HG03571 (cell line): ENCODE measurements around the gene BMAL1.

Experiments used
- ATAC-seq: cut with Tn5 transposase; IDR thresholded peaks from one replicate; pipeline ENCODE4 v1.9.1; 2021; ENCODE audit not compliant: unreplicated experiment

BMAL1 gene

DNA sequence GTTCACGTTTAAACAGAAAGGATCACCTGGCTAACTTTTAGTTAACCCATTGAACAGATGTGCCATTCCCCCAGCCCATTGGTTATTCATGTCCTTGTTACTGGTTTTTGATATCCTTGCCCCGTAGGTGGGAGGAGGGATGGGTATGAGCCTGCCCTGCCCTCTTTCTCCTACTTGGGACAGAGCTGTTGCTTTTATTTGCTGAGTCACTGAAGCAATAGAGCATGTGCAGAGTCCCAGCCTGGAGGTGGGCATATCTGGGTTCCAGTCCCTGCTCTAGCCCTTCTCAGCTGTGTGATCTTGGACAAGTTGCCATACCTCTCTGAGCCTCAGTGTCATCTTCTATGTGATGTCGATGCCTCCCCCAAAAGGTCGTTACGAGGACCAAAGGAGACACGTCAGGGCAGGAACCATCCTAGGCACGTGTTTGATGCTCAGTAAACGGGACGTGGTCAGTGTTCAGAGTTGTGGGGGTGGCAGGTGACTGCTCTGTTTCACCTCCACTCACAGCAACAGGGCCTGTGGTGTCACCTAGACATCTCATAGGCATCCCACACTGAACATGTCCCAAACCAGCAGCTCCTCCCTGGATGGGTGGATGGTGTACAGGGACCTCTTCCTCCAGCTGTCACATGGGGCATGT, 61.0 kb downstream of the BMAL1 start:
- no peak for ATAC-seq

DNA sequence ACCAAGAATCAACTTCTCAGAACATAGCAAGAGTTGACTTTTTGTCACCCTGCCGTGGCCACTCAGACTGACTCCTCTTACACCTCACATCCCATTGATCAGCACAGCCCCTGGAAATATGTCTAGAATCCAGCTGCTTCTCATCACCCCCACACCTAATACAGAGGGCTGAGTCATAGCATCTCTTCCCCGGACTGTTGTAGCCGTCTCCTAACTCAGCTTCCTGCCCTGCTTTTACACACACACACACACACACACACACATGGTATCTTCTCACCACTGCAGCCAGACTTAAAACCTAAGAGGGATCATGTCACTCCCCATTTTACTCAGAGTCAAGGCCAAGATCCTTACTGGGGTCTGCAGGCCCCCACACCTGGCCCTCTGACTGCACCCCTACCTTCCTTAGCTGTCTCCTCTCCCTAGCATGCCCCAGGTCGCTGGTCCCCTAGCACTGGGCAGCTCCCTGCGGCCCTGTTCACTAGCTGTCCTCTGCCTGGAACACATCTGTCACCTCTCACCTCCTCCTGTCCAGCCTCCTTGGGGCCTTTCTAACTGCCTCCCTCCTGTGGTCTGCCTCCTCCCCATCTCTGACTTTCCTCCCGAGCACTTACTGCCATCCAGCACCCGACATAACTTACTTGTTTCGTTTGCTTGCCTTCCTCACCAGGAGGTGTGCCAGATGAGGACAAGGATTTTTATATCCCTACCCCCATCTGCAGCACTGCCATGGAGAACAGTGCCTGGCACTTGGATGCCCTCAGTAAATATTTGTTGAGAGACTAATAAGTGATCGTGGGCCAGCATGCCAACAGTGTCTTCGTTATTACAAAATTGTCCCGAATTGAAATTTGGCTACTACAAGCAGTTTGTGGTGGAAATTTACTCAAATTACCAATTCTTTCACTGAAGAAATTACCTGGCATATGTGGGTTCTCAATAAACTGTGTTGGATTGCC, 61.9 kb downstream of the BMAL1 start:
- ATAC-seq, result no peak

DNA sequence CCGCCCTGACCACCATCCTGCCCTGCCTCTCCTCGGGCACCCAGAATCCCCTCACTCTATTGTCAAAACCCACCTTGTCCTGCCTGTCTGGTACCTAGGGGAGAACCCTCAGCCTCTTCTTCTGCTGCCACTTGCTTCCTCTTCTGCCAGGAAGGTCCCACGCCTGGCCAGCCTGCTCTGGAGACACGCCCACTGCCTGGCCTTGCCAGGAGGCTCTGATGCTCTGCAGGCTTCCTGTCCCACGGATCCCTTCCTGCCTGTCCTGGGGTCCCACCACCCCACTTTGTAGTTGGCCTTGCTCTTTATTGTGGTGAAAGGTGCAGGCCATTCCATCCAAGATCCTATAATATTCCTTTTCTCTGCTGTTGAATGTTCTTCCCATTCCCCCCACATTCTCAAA, 63.4 kb downstream of the BMAL1 start:
- ATAC-seq, result no peak

DNA sequence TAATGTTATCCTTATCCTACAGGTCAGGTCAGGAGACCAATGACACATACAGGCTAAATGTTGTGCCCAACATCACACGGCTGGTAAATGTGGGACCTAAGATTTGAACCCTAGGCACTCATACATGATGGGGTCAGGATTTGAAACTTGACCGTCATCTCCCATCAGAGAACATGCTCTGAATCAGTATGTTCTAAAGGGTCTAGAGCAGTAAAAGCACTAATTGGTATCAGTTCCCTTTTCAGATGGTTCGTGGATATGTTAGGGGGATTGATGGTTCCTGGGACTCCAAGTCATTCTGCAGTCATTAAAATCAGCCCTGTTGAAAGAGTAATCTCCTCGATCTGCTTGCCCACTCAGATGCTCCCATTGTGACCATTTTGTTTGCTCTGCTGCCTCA, 65.5 kb downstream of the BMAL1 start:
- ATAC-seq, result peak; percentile 49

DNA sequence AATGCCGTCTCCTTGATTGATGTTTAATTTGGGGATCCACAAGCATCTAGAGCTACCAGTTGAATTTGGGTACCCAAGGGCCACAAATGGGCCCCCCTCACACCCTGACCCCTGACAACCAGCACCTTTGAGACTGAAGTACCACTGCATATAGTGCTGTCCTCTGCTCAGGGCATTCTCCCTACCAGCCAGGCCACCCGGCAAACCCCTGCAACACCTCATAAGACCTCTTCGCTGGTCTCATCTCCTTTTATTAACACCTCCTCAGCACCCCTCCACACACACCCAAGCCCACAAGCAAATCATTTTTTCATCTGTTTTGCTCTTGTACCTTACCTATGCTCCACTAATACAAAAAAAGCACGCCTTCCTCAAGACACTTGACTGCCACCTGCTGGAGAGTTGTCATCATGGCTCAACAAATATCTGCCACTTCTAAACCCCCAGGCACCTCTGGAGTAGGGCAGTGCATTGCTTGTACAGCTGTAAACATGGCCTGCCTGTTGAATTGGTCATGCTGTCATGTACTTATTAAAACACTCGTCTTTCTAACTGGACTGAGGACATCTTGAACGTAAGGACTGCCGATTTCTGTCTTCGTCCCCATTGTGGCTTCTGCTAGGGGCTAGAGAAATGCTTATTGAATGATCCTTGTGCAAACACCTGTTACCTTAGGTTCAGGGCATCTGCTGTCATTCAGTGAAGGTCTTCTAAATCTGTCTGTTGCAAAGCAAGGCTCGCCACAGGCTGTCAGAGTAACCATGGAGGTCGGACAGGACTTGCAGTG, 66.5 kb downstream of the BMAL1 start:
- no peak for ATAC-seq

DNA sequence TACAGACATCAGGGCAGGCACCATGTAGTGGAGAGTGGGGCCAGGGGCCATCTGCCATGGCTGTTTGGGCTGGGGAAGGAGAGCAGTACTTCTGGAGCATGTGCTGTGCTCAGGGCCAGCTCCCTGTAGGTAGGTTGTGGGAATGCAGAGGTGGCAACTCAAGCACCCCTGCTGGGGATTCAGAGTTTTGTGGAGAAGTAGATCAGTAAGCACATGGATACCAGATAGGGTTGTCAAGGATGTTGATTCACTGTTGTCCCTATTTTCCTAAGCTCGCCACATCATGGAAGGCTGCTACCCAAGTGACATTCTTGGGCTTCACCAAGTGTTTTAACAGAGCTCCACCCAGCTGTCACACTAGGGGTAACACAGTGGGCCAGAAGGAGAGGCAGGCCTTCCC, 67.2 kb downstream of the BMAL1 start:
- ATAC-seq, result no peak

DNA sequence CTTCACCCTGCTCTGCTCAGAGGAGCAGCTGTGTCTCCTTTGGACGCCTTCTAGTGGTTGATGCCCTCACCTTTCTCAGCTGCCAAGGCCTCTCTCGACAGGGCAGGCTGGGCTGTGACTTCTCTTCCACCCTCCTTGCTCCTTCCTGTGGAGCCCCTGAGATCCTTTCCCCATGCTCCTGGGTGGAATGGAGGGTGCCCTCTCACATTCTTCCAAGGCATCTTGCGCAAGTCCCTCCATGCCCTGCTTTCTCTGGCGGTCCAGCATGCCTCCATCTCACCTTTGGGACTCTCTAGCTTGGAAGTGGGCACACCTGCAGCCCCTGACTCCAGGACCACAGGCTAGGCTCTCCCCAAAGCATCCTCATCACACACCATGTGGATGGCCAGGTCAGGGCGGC, 68.9 kb downstream of the BMAL1 start:
- ATAC-seq, result no peak

DNA sequence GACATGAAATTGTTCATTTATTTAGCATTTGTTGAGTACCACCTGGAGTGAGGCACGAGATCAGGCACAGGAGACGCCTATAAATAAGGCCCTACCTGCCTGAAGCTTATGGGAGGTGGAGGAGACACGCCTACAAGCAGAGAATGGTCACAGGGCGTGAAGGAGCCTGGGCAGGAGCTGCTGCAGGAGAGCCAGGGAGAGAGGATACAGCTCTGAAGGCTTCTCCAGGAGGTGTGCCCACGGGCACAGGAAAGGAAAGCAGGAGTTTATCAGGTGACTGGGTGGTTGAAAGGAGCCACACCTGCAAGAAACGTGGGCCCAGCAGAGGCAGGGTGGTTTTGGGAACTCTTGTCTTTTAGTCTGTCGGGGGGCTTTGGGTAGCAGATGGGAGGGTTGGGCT, 70.3 kb downstream of the BMAL1 start:
- no peak for ATAC-seq

DNA sequence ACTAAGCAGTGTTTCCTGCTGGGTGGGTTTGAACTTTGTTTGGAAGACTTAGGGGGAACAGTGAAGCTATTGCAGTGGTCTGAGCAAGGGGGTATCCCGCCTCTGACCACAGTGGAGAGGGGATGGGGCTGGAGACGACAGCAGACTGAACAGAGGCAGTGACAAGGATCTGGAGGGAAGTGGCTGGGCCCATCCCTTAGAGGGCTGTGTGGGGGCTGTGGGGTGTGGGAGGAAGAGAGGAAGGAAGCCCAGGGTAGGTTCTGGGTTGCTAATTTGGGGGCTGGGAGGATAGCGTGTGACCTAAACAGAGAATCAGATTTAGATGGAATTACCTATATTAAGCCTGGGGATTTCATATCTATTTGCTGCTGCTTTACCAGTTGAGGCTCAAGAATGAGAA, 70.7 kb downstream of the BMAL1 start:
- no peak for ATAC-seq

DNA sequence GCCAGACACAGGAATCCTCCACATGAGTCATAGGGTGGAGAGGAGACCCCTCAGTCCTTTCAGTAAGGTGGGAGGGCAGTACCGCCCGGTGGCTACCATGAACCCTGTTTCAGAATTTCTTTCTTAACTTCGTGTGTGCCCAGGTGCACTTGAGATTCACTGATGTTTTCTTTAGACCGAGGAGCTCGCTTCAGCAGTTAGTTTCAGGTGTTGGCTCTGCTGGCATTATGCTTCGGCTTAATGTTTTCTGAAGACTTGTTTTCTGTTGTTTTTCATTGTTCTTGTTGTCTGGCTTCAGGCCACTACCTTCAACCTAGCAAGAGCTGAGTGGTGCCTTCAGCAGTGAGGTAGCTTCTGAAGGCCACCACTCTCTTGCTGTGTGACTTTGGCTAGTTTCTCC, 71.5 kb downstream of the BMAL1 start:
- ATAC-seq, result no peak

DNA sequence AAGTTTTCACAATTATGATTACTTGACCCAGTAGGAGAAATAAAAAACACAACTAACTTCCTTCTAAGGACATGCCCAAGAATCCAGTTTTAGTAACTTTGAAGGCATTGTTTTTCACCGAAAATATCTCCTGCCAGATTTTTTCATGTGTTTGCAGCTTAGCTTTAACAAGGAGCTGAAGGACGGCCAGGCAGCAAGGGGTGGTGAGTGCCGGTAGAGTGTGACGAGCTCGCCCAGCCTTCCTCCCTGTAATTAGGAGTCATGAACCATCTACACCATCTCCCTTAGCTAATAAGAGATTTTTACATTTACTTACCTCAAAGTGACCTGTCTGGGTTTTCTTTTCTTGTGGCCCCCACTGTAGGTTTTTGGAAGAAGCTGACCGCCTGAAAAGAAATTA, 72.0 kb downstream of the BMAL1 start:
- ATAC-seq, result no peak

DNA sequence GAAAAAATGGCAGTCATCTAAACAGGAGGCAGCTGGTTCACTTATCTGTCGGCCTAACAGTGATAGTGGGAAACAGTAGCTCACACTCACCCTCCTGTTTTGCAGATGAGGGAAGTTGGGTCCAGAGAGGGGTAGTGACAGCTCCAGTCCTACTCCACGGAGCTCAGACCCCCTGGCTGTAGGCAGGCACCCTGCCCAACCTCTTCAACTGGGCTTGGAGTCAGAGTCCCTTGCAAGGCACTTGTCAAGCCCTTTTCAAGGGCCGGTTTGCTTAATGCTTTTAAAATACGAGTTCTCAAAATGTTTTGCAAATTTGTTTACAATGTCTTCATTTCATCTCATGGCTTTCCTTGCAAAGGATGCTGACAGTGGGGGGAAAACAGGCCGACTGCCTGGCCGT, 75.1 kb downstream of the BMAL1 start:
- ATAC-seq, result no peak

DNA sequence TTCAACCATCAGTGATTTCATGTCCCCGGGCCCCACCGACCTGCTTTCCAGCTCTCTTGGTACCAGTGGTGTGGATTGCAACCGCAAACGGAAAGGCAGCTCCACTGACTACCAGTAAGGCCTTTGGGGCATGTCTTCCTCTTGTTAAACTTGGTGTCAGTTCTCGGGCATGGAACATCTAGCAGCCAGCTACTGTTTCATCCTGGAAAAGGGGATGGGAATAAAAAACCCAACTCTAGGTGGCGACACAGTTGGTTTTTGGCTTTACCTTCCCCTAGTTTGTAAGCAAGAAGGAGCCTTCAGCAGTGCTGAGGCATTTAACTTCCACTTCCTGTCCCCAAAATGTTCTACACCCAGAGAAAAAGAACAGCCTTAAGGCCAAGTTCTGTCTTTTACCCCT, 76.7 kb downstream of the BMAL1 start:
- no peak for ATAC-seq

DNA sequence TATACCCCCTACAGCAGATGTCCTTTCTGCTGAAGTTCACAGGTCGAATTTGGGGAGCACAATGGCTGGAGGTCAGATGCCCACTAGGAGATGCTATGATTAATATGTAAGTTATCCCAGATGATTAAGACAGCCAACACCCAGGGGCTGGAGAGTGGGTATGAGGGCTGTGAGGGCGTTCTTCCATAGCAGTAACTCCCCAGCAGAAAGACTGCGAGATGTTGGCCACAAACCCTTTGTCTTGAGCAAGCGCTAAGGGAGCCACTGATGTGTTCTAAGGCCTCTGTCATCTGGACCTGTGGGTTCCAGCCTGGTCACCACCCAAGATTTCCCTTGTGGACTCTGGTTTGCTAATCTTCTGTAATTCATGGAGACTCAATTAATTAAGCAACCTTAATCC, 77.6 kb downstream of the BMAL1 start:
- no peak for ATAC-seq

DNA sequence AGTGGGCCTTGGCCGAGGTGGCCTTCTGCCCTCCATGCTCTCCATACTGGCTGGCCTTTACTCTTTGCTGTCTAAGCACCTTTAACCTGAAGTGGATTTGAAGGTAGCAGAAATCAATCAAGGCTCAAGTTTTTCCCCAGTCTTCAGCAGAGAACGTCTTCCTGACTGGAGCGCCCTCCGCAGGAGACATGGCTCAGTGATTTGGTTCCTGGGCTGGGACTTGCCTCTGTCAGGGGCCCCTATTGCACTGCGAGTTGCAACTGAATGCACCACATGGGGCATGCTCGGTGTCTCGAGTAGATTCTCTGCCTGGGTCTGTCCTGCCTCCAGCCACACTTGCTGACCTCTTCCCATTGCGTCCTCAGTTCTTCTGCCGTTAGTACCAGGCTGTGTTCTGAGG, 79.6 kb downstream of the BMAL1 start:
- ATAC-seq, result no peak

DNA sequence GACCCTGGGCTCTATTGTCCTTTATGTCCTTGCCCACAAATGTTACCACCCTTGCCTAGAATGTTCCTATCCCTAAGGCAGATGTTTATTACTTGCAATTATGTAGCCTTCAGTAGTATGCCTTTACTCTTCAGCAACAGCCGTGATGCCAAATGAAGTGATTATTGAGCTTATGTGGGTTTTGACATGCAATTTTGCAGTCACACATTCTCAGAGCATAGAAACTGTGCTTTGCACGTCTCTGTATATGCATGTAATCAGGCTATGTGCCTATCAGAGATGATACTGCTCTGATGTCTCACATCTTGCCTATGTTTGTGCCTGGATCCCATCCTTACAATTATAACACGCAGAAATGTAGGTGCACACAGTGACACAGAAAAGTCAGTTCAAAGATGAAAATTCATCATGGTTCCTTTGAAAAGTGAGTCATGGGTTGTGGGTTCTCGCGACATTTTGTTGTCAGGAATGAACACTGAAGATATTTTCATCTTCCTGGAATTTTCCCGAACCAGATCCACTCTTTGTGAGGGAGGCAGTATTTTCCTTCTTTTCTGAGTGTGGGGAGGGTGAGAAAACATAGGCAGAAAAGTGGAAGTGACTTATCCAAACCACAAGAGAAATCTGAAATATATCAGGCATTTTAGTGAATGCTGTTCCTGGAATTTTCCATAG, 81.1 kb downstream of the BMAL1 start:
- no peak for ATAC-seq

DNA sequence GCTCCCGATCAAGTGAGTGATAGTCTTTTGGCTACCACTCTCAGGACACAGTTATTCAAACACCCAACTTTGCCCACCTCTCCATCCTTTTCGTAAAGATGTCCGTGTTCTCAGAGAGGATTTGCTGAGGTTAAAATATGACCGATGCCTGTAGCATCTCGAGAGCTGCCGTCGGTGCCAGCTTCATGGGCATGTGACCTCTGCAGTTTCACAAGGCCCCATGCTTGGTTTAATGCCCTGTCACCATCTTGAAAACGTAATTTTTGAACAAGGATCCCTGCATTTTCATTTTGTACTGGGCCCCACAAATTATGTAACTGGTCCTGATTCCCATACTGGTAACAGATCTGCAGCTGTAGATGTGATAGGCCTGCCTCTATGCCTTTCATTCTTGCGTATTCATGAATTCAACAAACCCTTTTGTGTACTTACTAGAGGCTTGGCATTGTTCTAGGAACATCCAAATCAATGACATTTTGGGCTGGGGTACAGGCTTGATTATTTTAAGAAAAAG, 85.1 kb downstream of the BMAL1 start:
- no peak for ATAC-seq

DNA sequence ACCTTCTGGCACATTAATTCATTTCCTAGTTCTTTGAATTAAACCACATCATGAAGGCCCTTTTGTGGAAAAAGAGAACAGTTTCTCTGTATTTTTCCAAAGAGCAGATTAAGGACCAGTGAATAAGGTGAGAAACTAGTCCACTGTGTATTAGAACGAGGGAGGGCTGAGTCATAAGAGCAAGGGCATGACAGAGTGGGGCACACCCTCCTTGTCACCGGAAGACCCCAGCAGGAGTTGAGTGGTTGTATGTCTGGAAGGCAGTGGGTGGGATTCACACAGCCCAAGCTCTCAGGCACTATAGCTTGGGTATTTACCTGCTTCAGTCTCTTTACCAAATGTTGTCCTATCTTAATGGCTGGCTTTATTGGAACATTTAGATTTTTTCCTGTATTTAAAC, 86.8 kb downstream of the BMAL1 start:
- ATAC-seq, result no peak

DNA sequence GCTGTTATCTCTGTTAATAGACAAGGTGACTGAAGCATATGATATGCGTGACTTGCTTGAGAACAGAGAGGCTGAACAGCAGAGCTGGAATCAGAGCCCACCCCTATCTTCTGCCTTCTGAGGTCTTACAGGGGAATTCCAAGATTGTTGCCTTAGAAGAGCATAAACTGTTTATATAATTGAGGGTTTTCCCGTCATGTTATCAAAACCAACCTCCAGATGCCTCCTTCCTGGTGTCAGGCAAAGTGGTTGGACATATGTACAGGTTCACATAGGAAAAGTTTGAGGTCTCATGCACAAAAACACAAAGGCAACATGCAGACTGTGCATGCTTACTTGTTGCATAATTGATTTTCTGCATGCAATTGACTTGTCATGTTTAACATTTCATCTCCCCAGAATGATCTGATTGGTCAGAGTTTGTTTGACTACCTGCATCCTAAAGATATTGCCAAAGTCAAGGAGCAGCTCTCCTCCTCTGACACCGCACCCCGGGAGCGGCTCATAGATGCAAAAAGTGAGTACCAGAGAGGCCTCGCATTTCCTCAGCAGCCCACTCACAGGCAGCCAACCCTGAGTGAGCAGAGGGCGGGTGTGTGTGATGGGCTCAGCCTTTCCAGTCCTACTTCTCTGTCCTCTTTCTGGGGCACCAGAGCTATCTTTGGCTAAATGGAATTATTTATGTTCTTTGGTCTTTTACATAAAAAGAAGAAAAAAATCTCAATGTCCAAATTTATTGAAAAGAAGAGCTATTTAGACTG, 88.9 kb downstream of the BMAL1 start:
- ATAC-seq, result no peak

DNA sequence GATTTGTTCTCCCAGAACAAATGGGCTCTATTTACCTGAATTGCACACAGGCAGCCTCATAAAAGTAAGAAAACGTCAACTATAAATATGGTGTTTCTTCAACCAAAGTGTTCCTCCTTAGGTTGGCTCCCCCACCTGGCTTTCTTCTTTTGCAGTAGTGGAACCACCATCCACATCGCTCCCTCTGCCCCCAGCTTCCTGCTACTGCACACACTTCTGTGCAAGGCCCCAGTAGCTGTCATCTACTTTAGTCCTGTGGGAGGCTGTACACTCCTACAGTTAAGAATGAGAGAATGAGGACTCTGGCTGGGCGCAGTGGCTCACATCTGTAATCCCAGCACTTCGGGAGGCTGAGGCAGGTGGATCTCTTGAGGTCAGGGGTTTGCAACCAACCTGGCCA, 89.5 kb downstream of the BMAL1 start:
- ATAC-seq, result no peak
